ENCODE results near the gene CAMK1G.

DNA sequence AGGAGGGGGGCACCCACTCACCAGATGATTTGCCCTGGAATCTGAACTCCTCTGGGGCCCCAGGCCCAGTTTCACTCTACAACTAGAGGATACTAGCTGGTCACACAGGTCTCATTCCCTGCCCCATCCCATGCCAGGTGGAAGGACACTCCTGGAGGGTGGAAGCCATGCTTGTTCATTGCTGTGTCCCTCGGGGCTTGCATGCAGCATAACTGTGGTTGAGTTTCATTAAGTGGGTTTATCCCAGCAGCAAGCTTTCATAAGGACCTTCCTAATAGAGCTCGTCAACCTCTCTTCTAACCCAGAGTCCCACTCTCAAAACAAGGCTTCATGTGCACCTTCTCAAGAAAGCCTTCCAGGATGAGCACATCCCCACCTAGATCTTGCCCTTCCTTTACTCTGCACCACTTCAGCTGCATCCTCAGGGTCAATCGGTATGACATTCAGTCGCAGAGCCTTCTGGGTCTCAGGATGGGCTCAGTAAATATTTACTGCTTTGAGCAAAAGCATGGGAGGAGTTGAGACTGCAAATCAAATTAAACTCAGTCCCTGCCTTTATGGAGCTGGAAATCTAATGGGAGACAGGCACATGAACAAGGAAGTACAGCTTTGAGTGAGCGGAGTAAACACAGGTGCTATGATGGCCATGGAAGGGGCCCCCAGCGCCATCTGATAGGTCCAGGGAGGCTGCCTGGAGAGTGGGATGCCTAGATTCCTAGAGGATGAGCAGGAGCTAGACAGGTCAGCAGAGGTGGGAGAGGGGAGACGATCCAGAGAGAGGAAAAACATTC is 36.4 kb downstream of the CAMK1G start:
- TF ChIP-seq, protein P1, sequence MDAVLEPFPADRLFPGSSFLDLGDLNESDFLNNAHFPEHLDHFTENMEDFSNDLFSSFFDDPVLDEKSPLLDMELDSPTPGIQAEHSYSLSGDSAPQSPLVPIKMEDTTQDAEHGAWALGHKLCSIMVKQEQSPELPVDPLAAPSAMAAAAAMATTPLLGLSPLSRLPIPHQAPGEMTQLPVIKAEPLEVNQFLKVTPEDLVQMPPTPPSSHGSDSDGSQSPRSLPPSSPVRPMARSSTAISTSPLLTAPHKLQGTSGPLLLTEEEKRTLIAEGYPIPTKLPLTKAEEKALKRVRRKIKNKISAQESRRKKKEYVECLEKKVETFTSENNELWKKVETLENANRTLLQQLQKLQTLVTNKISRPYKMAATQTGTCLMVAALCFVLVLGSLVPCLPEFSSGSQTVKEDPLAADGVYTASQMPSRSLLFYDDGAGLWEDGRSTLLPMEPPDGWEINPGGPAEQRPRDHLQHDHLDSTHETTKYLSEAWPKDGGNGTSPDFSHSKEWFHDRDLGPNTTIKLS (IDR thresholded peaks at IDR 0.05; ENCODE audit: borderline replicate concordance, low read depth), result no peak
- TF ChIP-seq GATAD2B (IDR thresholded peaks at IDR 0.05; ENCODE audit: borderline replicate concordance) (no peak), CHD2 (IDR thresholded peaks at IDR 0.05; ENCODE audit: low read depth, low read length) (no peak), POLR3A (IDR thresholded peaks at IDR 0.05; ENCODE audit: borderline replicate concordance, extremely low read depth, insufficient read depth, insufficient read length) (no peak), PRDM10 (IDR thresholded peaks at IDR 0.05; ENCODE audit: partially characterized antibody) (no peak), CBX5 (IDR thresholded peaks at IDR 0.05; ENCODE audit: borderline replicate concordance, low read depth) (no peak), SRF (CRISPR knock-in tag; IDR thresholded peaks at IDR 0.05) (no peak), ZNF133 (CRISPR knock-in tag; IDR thresholded peaks at IDR 0.05) (no peak), NFXL1 (CRISPR knock-in tag; IDR thresholded peaks at IDR 0.05) (no peak), NBN (IDR thresholded peaks at IDR 0.05; ENCODE audit: low read depth) (no peak), CTCF (IDR thresholded peaks at IDR 0.05 in 2 of 3, conservative IDR thresholded peaks at IDR 0.05 in 1 of 3; ENCODE audit: insufficient read depth in 2 of 3, low read depth in 1 of 3, low read length in 3 of 3) (no peak), ZNF586 (CRISPR knock-in tag; conservative IDR thresholded peaks at IDR 0.05) (no peak)
- TF ChIP-seq, protein P2, sequence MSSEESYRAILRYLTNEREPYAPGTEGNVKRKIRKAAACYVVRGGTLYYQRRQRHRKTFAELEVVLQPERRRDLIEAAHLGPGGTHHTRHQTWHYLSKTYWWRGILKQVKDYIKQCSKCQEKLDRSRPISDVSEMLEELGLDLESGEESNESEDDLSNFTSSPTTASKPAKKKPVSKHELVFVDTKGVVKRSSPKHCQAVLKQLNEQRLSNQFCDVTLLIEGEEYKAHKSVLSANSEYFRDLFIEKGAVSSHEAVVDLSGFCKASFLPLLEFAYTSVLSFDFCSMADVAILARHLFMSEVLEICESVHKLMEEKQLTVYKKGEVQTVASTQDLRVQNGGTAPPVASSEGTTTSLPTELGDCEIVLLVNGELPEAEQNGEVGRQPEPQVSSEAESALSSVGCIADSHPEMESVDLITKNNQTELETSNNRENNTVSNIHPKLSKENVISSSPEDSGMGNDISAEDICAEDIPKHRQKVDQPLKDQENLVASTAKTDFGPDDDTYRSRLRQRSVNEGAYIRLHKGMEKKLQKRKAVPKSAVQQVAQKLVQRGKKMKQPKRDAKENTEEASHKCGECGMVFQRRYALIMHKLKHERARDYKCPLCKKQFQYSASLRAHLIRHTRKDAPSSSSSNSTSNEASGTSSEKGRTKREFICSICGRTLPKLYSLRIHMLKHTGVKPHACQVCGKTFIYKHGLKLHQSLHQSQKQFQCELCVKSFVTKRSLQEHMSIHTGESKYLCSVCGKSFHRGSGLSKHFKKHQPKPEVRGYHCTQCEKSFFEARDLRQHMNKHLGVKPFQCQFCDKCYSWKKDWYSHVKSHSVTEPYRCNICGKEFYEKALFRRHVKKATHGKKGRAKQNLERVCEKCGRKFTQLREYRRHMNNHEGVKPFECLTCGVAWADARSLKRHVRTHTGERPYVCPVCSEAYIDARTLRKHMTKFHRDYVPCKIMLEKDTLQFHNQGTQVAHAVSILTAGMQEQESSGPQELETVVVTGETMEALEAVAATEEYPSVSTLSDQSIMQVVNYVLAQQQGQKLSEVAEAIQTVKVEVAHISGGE (CRISPR knock-in tag; IDR thresholded peaks at IDR 0.05), result no peak
- TF ChIP-seq, protein P3, sequence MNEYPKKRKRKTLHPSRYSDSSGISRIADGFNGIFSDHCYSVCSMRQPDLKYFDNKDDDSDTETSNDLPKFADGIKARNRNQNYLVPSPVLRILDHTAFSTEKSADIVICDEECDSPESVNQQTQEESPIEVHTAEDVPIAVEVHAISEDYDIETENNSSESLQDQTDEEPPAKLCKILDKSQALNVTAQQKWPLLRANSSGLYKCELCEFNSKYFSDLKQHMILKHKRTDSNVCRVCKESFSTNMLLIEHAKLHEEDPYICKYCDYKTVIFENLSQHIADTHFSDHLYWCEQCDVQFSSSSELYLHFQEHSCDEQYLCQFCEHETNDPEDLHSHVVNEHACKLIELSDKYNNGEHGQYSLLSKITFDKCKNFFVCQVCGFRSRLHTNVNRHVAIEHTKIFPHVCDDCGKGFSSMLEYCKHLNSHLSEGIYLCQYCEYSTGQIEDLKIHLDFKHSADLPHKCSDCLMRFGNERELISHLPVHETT (CRISPR knock-in tag; conservative IDR thresholded peaks at IDR 0.05 in 1 of 2, IDR thresholded peaks at IDR 0.05 in 1 of 2), result no peak
